Subcutaneous preadipocyte (primary cell): ENCODE results near the gene MEI4. TPM values are rescaled to one million over a fixed set of nuclear protein-coding genes. Genes with fewer than 3 reads are reported as not detected.

ENCODE experiments used
- total RNA-seq: library from RNA; depleted of rRNA; stranded (reverse); fragments of >200 nt; gene quantifications from 2 replicates; pipeline ENCODE4 v1.2.3, GENCODE V29; 2012

The MEI4 gene, protein sequence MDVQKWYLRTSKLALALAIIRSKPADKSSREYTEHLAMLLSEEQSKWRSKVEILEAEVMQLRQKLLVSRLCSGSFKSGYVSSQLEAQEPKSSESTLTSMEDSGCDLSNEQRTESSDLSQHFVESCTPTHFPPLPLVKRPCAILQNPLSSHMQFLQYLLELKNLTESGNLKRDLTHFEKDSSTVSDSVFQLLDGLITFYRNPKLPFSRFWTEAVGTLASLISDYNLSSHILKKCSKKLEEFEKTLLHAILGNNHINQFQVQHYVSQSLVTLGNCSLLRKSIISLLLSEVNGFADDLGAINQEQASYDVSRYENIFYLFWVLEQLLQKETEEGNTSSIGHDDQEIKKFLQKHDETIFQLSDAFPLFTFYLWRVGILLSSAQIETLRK
- total RNA-seq: not detected in 2 replicates

DNA sequence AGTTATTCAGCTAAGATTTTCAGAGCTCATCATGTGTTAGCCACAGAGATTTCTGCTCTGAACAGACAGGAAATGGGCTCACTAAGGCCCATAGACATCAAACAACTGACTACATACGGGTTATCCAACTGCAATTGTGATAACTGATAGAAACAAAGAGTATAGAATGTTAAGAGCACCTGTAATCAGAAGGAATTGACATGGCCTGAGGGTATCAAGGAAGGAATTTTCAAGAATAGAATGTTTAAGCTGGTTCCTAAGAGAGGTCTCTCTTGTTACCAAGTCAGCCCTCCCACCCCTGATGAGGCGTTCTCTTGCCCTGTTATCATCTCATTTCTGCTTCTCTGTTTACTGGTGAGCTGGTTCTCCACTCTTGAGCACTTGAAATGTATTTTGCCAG is at the start of gene MEI4:
Gene MEI4, plus strand, starts transcription at position 301 of the 400 bp plus-strand sequence. CDS start 37,633 bp downstream, outside the sequence.

Other genes with a start within 250 kb of the MEI4 start
- gene HTR1B, start 189.5 kb upstream of the MEI4 start, total RNA-seq: 0.20 TPM in 1 of 2 replicates, not detected in the other